ENCODE results near the gene AK4.

- TF ChIP-seq BHLHE40 (IDR thresholded peaks at IDR 0.05; ENCODE audit: borderline replicate concordance), result no peak
- no peak for TF ChIP-seq CTBP1 (IDR thresholded peaks at IDR 0.05; ENCODE audit: borderline replicate concordance)
- no peak for TF ChIP-seq FOXK2 (IDR thresholded peaks at IDR 0.05)
Measured at GRCh38 chr1:65256860-65257708, 109.1 kb downstream of the AK4 start.
